K562 (cell line): Measurements from ENCODE around the gene MESP1.

Experiments
- CREB1 ChIP-seq, 2 experiments: sonication (generic) in 1 of 2; formaldehyde crosslinking in 1 of 2; IDR thresholded peaks; 2 replicates each; pipeline versions ENCODE4 v1.6.1 to v1.8.0; 2012 to 2022; ENCODE audit warnings: inconsistent platforms in 1 of 2, mild to moderate bottlenecking in 1 of 2, missing genetic modification reagents in 1 of 2, moderate library complexity in 1 of 2
- EP300 ChIP-seq: IDR thresholded peaks from 2 replicates; pipeline ENCODE4 v1.6.1; 2012; ENCODE audit warnings: low read length, improper control_type of control experiment
- GATA2 ChIP-seq: sonication (generic); formaldehyde crosslinking; IDR thresholded peaks from 2 replicates; pipeline ENCODE4 v1.4.0; 2020; ENCODE audit warnings: mild to moderate bottlenecking, missing genetic modification reagents
- PHF20 ChIP-seq: fragments of 450-650 bp; IDR thresholded peaks from 2 replicates; pipeline ENCODE4 v1.6.1; 2018; ENCODE audit not compliant: partially characterized antibody
- POLR2A ChIP-seq: fragments of 450-650 bp; conservative IDR thresholded peaks from 2 replicates; pipeline ENCODE4 v1.6.1; 2016
- SIN3B ChIP-seq: fragments of 450-650 bp; IDR thresholded peaks from 2 replicates; pipeline ENCODE4 v1.6.1; 2017; ENCODE audit warnings: low read depth, mild to moderate bottlenecking, moderate library complexity
- THRAP3 ChIP-seq: fragments of 450-650 bp; IDR thresholded peaks from 2 replicates; pipeline ENCODE4 v1.6.1; 2016; ENCODE audit warnings: mild to moderate bottlenecking, inconsistent platforms, borderline replicate concordance
- YY1 ChIP-seq, 3 experiments: IDR thresholded peaks; 2 replicates each; pipeline ENCODE4 v1.6.1; 2011; ENCODE audit warnings: low read length in 2 of 3, mild to moderate bottlenecking in 2 of 3, moderate library complexity in 2 of 3, borderline replicate concordance in 1 of 3, control low read depth in 1 of 3, low read depth in 1 of 3; ENCODE audit not compliant: insufficient read depth in 3 of 3, insufficient replicate concordance in 2 of 3, control insufficient read depth in 1 of 3, insufficient read length in 1 of 3; ENCODE audit errors: extremely low read depth in 1 of 3
- TF ChIP-seq, protein P1 (sequence below): fragments of 450-650 bp; IDR thresholded peaks from 2 replicates; pipeline ENCODE4 v1.6.1; 2016; ENCODE audit warnings: missing biosample characterization, missing genetic modification characterization
- TF ChIP-seq, protein P2 (sequence below), 3 experiments: IDR thresholded peaks in 2 of 3; conservative IDR thresholded peaks in 1 of 3; 2 replicates each; pipeline ENCODE4 v1.5.1; 2011 to 2012; ENCODE audit warnings: low read length in 3 of 3, mild to moderate bottlenecking in 3 of 3, control low read depth in 2 of 3, improper control_type of control experiment in 1 of 3, inconsistent platforms in 1 of 3, low read depth in 1 of 3, mixed read lengths in 1 of 3, moderate library complexity in 1 of 3; ENCODE audit not compliant: insufficient read depth in 2 of 3
- TF ChIP-seq, protein P3 (sequence below): sonication (generic); formaldehyde crosslinking; IDR thresholded peaks from 2 replicates; pipeline ENCODE4 v1.9.0; 2022; ENCODE audit warnings: mild to moderate bottlenecking, missing genetic modification reagents
- TF ChIP-seq, protein P4 (sequence below), 2 experiments: fragments of 450-650 bp in 1 of 2; sonication (generic) in 1 of 2; formaldehyde crosslinking in 1 of 2; IDR thresholded peaks; 2 replicates each; pipeline versions ENCODE4 v1.7.1 to v1.9.0; 2016 to 2022; ENCODE audit warnings: inconsistent platforms in 1 of 2, mild to moderate bottlenecking in 1 of 2, missing genetic modification reagents in 1 of 2

DNA sequence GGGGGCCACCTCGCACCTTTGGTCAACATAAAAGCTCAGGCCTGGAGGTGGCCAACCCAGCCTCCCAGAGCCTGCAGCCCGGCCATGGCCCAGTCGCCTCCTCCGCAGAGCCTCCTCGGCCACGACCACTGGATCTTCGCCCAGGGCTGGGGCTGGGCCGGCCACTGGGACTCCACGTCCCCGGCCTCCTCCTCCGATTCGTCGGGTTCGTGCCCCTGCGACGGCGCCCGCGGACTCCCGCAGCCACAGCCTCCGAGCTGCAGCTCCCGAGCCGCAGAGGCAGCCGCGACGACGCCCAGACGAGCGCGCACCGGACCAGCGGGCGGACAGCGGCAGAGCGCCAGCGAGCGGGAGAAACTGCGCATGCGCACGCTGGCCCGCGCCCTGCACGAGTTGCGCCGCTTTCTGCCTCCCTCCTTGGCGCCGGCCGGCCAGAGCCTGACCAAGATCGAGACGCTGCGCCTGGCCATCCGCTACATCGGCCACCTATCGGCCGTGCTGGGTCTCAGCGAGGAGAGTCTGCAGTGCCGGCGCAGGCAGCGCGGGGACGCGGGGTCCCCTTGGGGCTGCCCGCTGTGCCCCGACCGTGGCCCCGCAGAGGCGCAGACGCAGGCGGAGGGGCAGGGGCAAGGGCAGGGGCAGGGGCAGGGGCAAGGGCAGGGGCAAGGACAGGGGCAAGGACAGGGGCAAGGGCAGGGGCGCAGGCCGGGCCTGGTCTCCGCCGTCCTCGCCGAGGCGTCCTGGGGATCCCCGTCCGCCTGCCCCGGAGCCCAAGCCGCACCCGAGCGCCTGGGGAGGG is 25.4 kb upstream of the MESP1 start, which contains the start of gene MESP2:
- TF ChIP-seq GATA2 (CRISPR knock-in tag): no peak
- TF ChIP-seq, protein P1, sequence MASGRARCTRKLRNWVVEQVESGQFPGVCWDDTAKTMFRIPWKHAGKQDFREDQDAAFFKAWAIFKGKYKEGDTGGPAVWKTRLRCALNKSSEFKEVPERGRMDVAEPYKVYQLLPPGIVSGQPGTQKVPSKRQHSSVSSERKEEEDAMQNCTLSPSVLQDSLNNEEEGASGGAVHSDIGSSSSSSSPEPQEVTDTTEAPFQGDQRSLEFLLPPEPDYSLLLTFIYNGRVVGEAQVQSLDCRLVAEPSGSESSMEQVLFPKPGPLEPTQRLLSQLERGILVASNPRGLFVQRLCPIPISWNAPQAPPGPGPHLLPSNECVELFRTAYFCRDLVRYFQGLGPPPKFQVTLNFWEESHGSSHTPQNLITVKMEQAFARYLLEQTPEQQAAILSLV (tag): no peak
- TF ChIP-seq PHF20: no peak
- TF ChIP-seq, protein P2, sequence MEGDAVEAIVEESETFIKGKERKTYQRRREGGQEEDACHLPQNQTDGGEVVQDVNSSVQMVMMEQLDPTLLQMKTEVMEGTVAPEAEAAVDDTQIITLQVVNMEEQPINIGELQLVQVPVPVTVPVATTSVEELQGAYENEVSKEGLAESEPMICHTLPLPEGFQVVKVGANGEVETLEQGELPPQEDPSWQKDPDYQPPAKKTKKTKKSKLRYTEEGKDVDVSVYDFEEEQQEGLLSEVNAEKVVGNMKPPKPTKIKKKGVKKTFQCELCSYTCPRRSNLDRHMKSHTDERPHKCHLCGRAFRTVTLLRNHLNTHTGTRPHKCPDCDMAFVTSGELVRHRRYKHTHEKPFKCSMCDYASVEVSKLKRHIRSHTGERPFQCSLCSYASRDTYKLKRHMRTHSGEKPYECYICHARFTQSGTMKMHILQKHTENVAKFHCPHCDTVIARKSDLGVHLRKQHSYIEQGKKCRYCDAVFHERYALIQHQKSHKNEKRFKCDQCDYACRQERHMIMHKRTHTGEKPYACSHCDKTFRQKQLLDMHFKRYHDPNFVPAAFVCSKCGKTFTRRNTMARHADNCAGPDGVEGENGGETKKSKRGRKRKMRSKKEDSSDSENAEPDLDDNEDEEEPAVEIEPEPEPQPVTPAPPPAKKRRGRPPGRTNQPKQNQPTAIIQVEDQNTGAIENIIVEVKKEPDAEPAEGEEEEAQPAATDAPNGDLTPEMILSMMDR (IDR thresholded peaks at IDR 0.05 in 2 of 3, conservative IDR thresholded peaks at IDR 0.05 in 1 of 3; ENCODE audit: insufficient read depth in 2 of 3, low read depth in 1 of 3, low read length in 3 of 3): peak; percentile 39 to 65 (median 45); a peak in 5 of 6 replicates
- no peak for TF ChIP-seq EP300
- TF ChIP-seq, protein P3, sequence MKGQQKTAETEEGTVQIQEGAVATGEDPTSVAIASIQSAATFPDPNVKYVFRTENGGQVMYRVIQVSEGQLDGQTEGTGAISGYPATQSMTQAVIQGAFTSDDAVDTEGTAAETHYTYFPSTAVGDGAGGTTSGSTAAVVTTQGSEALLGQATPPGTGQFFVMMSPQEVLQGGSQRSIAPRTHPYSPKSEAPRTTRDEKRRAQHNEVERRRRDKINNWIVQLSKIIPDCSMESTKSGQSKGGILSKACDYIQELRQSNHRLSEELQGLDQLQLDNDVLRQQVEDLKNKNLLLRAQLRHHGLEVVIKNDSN (CRISPR knock-in tag): peak; percentile 52; the same call in 1 of the 2 replicates
- TF ChIP-seq SIN3B: no peak
- TF ChIP-seq CREB1 (IDR thresholded peaks at IDR 0.05): 0 out of 2 replicates have a peak, but pooled peaks have one; percentile 29
- no peak for TF ChIP-seq CREB1 (CRISPR knock-in tag; IDR thresholded peaks at IDR 0.05)
- TF ChIP-seq, protein P4, sequence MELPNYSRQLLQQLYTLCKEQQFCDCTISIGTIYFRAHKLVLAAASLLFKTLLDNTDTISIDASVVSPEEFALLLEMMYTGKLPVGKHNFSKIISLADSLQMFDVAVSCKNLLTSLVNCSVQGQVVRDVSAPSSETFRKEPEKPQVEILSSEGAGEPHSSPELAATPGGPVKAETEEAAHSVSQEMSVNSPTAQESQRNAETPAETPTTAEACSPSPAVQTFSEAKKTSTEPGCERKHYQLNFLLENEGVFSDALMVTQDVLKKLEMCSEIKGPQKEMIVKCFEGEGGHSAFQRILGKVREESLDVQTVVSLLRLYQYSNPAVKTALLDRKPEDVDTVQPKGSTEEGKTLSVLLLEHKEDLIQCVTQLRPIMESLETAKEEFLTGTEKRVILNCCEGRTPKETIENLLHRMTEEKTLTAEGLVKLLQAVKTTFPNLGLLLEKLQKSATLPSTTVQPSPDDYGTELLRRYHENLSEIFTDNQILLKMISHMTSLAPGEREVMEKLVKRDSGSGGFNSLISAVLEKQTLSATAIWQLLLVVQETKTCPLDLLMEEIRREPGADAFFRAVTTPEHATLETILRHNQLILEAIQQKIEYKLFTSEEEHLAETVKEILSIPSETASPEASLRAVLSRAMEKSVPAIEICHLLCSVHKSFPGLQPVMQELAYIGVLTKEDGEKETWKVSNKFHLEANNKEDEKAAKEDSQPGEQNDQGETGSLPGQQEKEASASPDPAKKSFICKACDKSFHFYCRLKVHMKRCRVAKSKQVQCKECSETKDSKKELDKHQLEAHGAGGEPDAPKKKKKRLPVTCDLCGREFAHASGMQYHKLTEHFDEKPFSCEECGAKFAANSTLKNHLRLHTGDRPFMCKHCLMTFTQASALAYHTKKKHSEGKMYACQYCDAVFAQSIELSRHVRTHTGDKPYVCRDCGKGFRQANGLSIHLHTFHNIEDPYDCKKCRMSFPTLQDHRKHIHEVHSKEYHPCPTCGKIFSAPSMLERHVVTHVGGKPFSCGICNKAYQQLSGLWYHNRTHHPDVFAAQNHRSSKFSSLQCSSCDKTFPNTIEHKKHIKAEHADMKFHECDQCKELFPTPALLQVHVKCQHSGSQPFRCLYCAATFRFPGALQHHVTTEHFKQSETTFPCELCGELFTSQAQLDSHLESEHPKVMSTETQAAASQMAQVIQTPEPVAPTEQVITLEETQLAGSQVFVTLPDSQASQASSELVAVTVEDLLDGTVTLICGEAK (IDR thresholded peaks at IDR 0.05): no peak
- TF ChIP-seq, protein P4 (CRISPR knock-in tag; IDR thresholded peaks at IDR 0.05): no peak
- TF ChIP-seq THRAP3: no peak
- TF ChIP-seq POLR2A: peak; percentile 43; the same call in 1 of the 2 replicates
- TF ChIP-seq YY1 (IDR thresholded peaks at IDR 0.05; ENCODE audit: borderline replicate concordance in 1 of 3, control insufficient read depth in 1 of 3, extremely low read depth in 1 of 3, insufficient read depth in 3 of 3, insufficient read length in 1 of 3, insufficient replicate concordance in 2 of 3, low read depth in 1 of 3, low read length in 2 of 3): peak in 2 of 3 experiments; percentile 30 to 35
